Fibroblast of mammary gland (primary cell): ENCODE results near the gene MTX2.
"Not testable (repeated sequence)": the region's sequence is repeated elsewhere in the genome, so short reads cannot be mapped to it uniquely, and the experiment has no call there.

Experiments
- DNase-seq: peaks from one replicate; pipeline ENCODE4 v3.0.0-alpha.2; 2010; ENCODE audit warnings: low read depth
- H3K4me3 ChIP-seq: 2 replicates; pipeline ENCODE4 v1.5.1; 2011; ENCODE audit warnings: low read depth, mild to moderate bottlenecking, low read length, moderate library complexity; ENCODE audit not compliant: control insufficient read depth
- CTCF ChIP-seq: conservative IDR thresholded peaks from 2 replicates; pipeline ENCODE4 v1.5.1; 2011; ENCODE audit warnings: low read depth, low read length, inconsistent platforms; ENCODE audit not compliant: control insufficient read depth, insufficient read depth

The MTX2 gene

DNA sequence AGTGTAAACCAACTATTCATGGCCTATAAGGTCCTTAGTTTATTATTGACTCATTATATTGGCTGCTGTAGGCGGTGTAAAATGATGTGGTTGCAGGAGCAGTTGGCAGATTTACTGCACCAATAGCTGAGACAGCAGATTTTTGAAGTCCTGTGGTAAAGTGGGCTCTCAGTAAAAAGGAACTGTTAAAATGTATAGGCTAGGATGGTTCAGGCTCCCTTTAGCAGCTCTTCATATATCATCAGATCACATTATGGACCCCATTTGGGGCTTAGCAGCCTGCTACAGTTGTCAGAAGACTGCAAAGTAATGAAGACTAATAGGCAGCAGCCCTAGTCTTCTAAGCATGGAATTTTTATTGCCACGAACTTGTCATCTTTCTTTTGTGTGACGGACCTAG lies 27.8 kb downstream of the MTX2 start:
- TF ChIP-seq CTCF = no peak
- no peak for DNase-seq
- H3K4me3 ChIP-seq = no peak overlapping the region

DNA sequence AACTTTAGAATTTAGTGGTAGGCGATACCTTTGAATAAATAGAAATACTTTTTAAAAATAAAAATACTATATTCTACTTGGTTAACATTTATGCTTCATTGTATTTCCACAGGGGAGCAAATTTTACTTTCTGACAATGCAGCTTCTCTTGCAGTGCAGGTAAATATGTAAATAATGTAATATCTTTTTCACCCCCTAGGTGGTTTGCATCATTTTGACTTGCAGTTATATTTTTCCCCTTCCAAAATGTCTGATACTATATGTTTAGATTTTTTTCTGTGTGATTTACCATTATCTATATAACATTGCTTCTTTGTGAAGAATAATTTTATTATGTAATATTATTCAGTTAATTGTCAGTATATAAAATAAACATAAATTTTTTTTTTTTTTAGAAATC lies 28.5 kb downstream of the MTX2 start:
- no peak for TF ChIP-seq CTCF
- DNase-seq = no peak
- H3K4me3 ChIP-seq = no peak overlapping the region

- H3K4me3 ChIP-seq, DNase-seq: not testable (repeated sequence)
Measured at GRCh38 chr2:176306020-176306419, 36.8 kb downstream of the MTX2 start.

DNA sequence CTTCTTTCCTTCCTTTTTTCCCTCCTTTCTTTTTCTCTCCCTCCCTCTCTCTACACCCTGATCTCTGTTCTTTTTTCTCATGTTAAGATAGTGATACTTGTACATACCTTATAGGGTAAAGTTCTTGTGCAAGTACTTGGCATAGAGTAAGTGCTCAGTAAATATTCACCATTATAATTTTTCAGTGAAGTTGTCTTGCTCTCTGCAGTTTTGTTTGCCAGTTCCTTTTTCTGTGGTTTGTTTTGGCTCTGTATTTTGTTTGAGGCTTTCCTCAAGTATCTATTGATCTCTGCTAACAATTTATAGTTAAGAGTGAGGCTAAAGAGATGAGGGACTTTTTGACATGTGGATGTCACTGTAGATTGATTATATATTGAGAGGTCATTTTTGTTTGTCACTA lies 48.0 kb downstream of the MTX2 start:
- no peak for DNase-seq
- TF ChIP-seq CTCF = no peak
- no peak overlapping the region for H3K4me3 ChIP-seq

- no peak for TF ChIP-seq CTCF
- no peak for DNase-seq
- no peak overlapping the region for H3K4me3 ChIP-seq
Measured at GRCh38 chr2:176317623-176318065, 48.4 kb downstream of the MTX2 start.

GRCh38 chr2:176321916-176322315 lies 52.7 kb downstream of the MTX2 start:
- no peak for TF ChIP-seq CTCF

DNA sequence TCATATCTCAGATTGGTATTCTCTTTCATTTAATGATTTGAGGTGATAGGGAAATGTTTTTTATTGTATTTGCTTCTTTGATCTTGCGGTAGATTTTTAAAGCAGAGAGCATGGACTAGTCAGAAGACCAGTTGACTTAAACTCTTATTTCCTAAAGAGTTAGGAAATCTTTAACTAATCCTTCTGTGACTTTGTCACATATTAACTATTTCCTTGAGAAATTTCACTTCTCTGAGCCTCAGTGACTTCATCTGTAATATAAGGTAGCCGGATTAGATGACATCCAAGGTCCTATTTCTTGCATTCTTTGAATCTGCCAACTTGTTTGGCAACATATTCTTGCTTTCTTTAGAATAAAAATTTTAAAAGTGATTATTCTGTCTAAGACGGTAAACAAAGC lies 55.6 kb downstream of the MTX2 start:
- no peak for TF ChIP-seq CTCF
- no peak for DNase-seq
- no peak overlapping the region for H3K4me3 ChIP-seq

More at GRCh38 chr2:176321916-176322315, 52.7 kb downstream of the MTX2 start:
- no peak overlapping the region for H3K4me3 ChIP-seq
- DNase-seq = no peak
